HepG2 (cell line): ENCODE data around the gene HSP90AB1. TPM values are rescaled to one million over a fixed set of nuclear protein-coding genes. Genes with fewer than 3 reads are reported as not detected.

Experiments
- BRD4 ChIP-seq: sonication (generic); formaldehyde crosslinking; IDR thresholded peaks from 2 replicates; pipeline ENCODE4 v1.4.0; 2020; ENCODE audit warnings: missing genetic modification reagents
- IRX3 ChIP-seq: sonication (generic); formaldehyde crosslinking; IDR thresholded peaks from 2 replicates; pipeline ENCODE4 v1.8.1; 2023; ENCODE audit warnings: mild to moderate bottlenecking, low read depth, missing genetic modification reagents, borderline replicate concordance
- MBNL3 ChIP-seq: fragments of 250-450 bp; sonication (Bioruptor Pico); conservative IDR thresholded peaks from 2 replicates; pipeline ENCODE4 v1.8.0; 2022; ENCODE audit warnings: mild to moderate bottlenecking, inconsistent platforms
- MEIS1 ChIP-seq: sonication (generic); formaldehyde crosslinking; IDR thresholded peaks from 2 replicates; pipeline ENCODE4 v1.9.0; 2021; ENCODE audit warnings: mild to moderate bottlenecking, missing genetic modification reagents, moderate library complexity, borderline replicate concordance
- NCOA1 ChIP-seq: sonication (generic); formaldehyde crosslinking; IDR thresholded peaks from 2 replicates; pipeline ENCODE4 v1.9.0; 2021; ENCODE audit warnings: missing genetic modification reagents
- NFRKB ChIP-seq: fragments of 450-650 bp; IDR thresholded peaks from 2 replicates; pipeline ENCODE4 v1.6.1; 2017
- POGZ ChIP-seq: sonication (generic); formaldehyde crosslinking; IDR thresholded peaks from 2 replicates; pipeline ENCODE4 v1.4.0; 2020; ENCODE audit warnings: mild to moderate bottlenecking, missing genetic modification reagents
- POLR2G ChIP-seq: fragments of 200-400 bp; formaldehyde crosslinking; IDR thresholded peaks from 2 replicates; pipeline ENCODE4 v1.6.1; 2018; ENCODE audit warnings: mild to moderate bottlenecking, low read depth, low read length, moderate library complexity
- SUZ12 ChIP-seq: fragments of 150-350 bp; IDR thresholded peaks from 2 replicates; pipeline ENCODE4 v1.6.1; 2014; ENCODE audit warnings: low read depth, low read length
- TGIF2 ChIP-seq: IDR thresholded peaks from 2 replicates; pipeline ENCODE4 v1.6.1; 2016; ENCODE audit warnings: control low read depth, missing compliant biosample characterization
- ZBTB42 ChIP-seq: sonication (generic); formaldehyde crosslinking; IDR thresholded peaks from 2 replicates; pipeline ENCODE4 v1.5.0; 2020; ENCODE audit warnings: mild to moderate bottlenecking, missing genetic modification reagents
- ZBTB44 ChIP-seq: sonication (generic); formaldehyde crosslinking; IDR thresholded peaks from 2 replicates; pipeline ENCODE4 v1.4.0; 2020; ENCODE audit warnings: missing genetic modification reagents
- ZEB1 ChIP-seq: IDR thresholded peaks from 2 replicates; pipeline ENCODE4 v1.6.1; 2012; ENCODE audit warnings: mild to moderate bottlenecking, low read depth, inconsistent platforms; ENCODE audit not compliant: insufficient replicate concordance
- ZFYVE20 ChIP-seq: sonication (generic); formaldehyde crosslinking; IDR thresholded peaks from 2 replicates; pipeline ENCODE4 v1.8.0; 2023; ENCODE audit warnings: low read depth, mild to moderate bottlenecking, moderate library complexity, missing genetic modification reagents, borderline replicate concordance
- ZNF207 ChIP-seq: fragments of 450-650 bp; IDR thresholded peaks from 2 replicates; pipeline ENCODE4 v1.6.1; 2016; ENCODE audit warnings: antibody characterized with exemption, borderline replicate concordance
- ZNF382 ChIP-seq: sonication (generic); formaldehyde crosslinking; IDR thresholded peaks from 2 replicates; pipeline ENCODE4 v1.5.0; 2020; ENCODE audit warnings: missing genetic modification reagents, mild to moderate bottlenecking, borderline replicate concordance
- ZNF501 ChIP-seq: sonication (generic); formaldehyde crosslinking; IDR thresholded peaks from 2 replicates; pipeline ENCODE4 v1.5.1; 2020; ENCODE audit warnings: mild to moderate bottlenecking, moderate library complexity, missing genetic modification reagents
- ZNF614 ChIP-seq: IDR thresholded peaks from 2 replicates; pipeline ENCODE4 v1.6.1; 2018; ENCODE audit warnings: missing biosample characterization, missing genetic modification reagents, inconsistent platforms, borderline replicate concordance
- ZNF691 ChIP-seq: sonication (generic); formaldehyde crosslinking; IDR thresholded peaks from 2 replicates; pipeline ENCODE4 v1.4.0; 2020; ENCODE audit warnings: missing genetic modification reagents, low read depth, mild to moderate bottlenecking, borderline replicate concordance
- ZNF772 ChIP-seq: sonication (generic); formaldehyde crosslinking; IDR thresholded peaks from 2 replicates; pipeline ENCODE4 v1.5.0; 2020; ENCODE audit warnings: mild to moderate bottlenecking, missing genetic modification reagents
- ZNF780A ChIP-seq: sonication (generic); formaldehyde crosslinking; IDR thresholded peaks from 2 replicates; pipeline ENCODE4 v1.8.0; 2022; ENCODE audit warnings: mild to moderate bottlenecking, missing genetic modification reagents, moderate library complexity
- ZNF883 ChIP-seq: sonication (generic); formaldehyde crosslinking; IDR thresholded peaks from 2 replicates; pipeline ENCODE4 v1.5.1; 2020; ENCODE audit warnings: mild to moderate bottlenecking, missing genetic modification reagents; ENCODE audit errors: not compliant biosample characterization
- polyA plus RNA-seq, 8 experiments: library from polyadenylated mRNA; depleted of rRNA in 3 of 8; stranded (reverse) in 7 of 8; unstranded in 1 of 8; fragments of >200 nt; fragmentation: Illumina TruSeq in 4 of 8; extraction: Trizol in 4 of 8; gene quantifications; 2 replicates each; pipeline versions ENCODE4 v1.2.1 to v1.2.3, GENCODE V29; 2011 to 2016; ENCODE audit warnings: low read depth in 4 of 8, missing spikeins in 1 of 8, mixed read lengths in 1 of 8; ENCODE audit not compliant: insufficient read depth in 1 of 8
- total RNA-seq, 5 experiments: library from RNA; depleted of rRNA; stranded (reverse); fragments of >200 nt; fragmentation: Illumina TruSeq; extraction: Trizol; gene quantifications; 2 replicates each; pipeline ENCODE4 v1.2.3, GENCODE V29; 2016; ENCODE audit warnings: low read depth in 1 of 5
- TF ChIP-seq, protein P1 (sequence below), 2 experiments: IDR thresholded peaks; 2 replicates each; pipeline ENCODE4 v1.6.1; 2011 to 2012; ENCODE audit warnings: low read length in 2 of 2, borderline replicate concordance in 1 of 2, low read depth in 1 of 2, mild to moderate bottlenecking in 1 of 2, moderate library complexity in 1 of 2

Gene HSP90AB1
- total and polyA plus RNA-seq, 2 of the 13 experiments (the other 11 are each of a cell fraction or from before 2014, with no cell fraction given) = 1,325 to 1,472 TPM

- TF ChIP-seq NCOA1 (CRISPR knock-in tag) (no peak), BRD4 (no peak), ZNF883 (CRISPR knock-in tag) (peak; percentile 71), POGZ (no peak), ZNF780A (CRISPR knock-in tag) (no peak), MBNL3 (no peak), ZNF691 (CRISPR knock-in tag) (peak; percentile 68; the same call in 1 of the 2 replicates), ZNF614 (no peak), ZNF501 (CRISPR knock-in tag) (no peak), NFRKB (no peak), ZFYVE20 (CRISPR knock-in tag) (no peak), TGIF2 (CRISPR knock-in tag) (no peak), ZNF382 (CRISPR knock-in tag) (no peak), IRX3 (CRISPR knock-in tag) (no peak; the same call in 1 of the 2 replicates), SUZ12 (no peak), ZNF207 (no peak), MEIS1 (CRISPR knock-in tag) (no peak), ZNF772 (CRISPR knock-in tag) (no peak), ZEB1 (no peak), ZBTB44 (no peak), POLR2G (no peak), ZBTB42 (CRISPR knock-in tag) (no peak)
- TF ChIP-seq, protein P1, sequence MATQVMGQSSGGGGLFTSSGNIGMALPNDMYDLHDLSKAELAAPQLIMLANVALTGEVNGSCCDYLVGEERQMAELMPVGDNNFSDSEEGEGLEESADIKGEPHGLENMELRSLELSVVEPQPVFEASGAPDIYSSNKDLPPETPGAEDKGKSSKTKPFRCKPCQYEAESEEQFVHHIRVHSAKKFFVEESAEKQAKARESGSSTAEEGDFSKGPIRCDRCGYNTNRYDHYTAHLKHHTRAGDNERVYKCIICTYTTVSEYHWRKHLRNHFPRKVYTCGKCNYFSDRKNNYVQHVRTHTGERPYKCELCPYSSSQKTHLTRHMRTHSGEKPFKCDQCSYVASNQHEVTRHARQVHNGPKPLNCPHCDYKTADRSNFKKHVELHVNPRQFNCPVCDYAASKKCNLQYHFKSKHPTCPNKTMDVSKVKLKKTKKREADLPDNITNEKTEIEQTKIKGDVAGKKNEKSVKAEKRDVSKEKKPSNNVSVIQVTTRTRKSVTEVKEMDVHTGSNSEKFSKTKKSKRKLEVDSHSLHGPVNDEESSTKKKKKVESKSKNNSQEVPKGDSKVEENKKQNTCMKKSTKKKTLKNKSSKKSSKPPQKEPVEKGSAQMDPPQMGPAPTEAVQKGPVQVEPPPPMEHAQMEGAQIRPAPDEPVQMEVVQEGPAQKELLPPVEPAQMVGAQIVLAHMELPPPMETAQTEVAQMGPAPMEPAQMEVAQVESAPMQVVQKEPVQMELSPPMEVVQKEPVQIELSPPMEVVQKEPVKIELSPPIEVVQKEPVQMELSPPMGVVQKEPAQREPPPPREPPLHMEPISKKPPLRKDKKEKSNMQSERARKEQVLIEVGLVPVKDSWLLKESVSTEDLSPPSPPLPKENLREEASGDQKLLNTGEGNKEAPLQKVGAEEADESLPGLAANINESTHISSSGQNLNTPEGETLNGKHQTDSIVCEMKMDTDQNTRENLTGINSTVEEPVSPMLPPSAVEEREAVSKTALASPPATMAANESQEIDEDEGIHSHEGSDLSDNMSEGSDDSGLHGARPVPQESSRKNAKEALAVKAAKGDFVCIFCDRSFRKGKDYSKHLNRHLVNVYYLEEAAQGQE (IDR thresholded peaks at IDR 0.05; ENCODE audit: borderline replicate concordance in 1 of 2, low read depth in 1 of 2, low read length in 2 of 2) = no peak; a peak in 1 of 4 replicates
Observed at GRCh38 chr6:44275749-44276648, 29.1 kb downstream of the HSP90AB1 start (continued).
